Activated CD4-positive, alpha-beta memory T cell treated with anti-CD3 and anti-CD28 coated beads for 36 hours (primary cell): Measurements from ENCODE around the gene ZBTB16. TPM values are rescaled to one million over a fixed set of nuclear protein-coding genes. Genes with fewer than 3 reads are reported as not detected.

Source experiments
- CTCF ChIA-PET: fragments of 350-600 bp; sonication (Branson Sonifier 250); formaldehyde crosslinking; loops from one replicate; lab custom pipeline; 2021; ENCODE audit warnings: antibody characterized with exemption, inconsistent platforms; lab: Charles Lee
- POLR2A ChIA-PET: fragments of 350-600 bp; sonication (Branson Sonifier 250); formaldehyde crosslinking; loops from one replicate; lab custom pipeline; 2021; ENCODE audit warnings: antibody characterized with exemption; lab: Charles Lee
- DNase-seq: peaks from one replicate; pipeline ENCODE4 v3.0.0-alpha.2; 2020
- H3K27ac Mint-ChIP-seq: one replicate; pipeline ENCODE4 v1.8.0; 2021; ENCODE audit warnings: mixed read lengths
- H3K27me3 Mint-ChIP-seq: one replicate; pipeline ENCODE4 v1.8.0; 2021; ENCODE audit warnings: mixed read lengths
- H3K36me3 Mint-ChIP-seq: one replicate; pipeline ENCODE4 v1.8.0; 2021; ENCODE audit warnings: mixed read lengths
- H3K4me1 Mint-ChIP-seq: one replicate; pipeline ENCODE4 v1.8.0; 2021; ENCODE audit warnings: low read depth, mixed read lengths
- H3K4me3 Mint-ChIP-seq: one replicate; pipeline ENCODE4 v1.8.0; 2021; ENCODE audit warnings: mild to moderate bottlenecking, mixed read lengths
- H3K9me3 Mint-ChIP-seq: one replicate; pipeline ENCODE4 v1.8.0; 2021; ENCODE audit warnings: mixed read lengths
- intact Hi-C: fragments of 100-400 bp; cut with micrococcal nuclease; formaldehyde crosslinking; loops from one replicate; pipeline ENCODE4 v1.15.1; 2023
- total RNA-seq, 2 experiments: library from RNA; stranded (reverse); gene quantifications; one replicate each; pipeline ENCODE4 v1.2.3, GENCODE V29; 2021

Gene ZBTB16
- total RNA-seq, 2 experiments from 2014 or later: 7.7 to 9.7 TPM

GRCh38 chr11:114110952-114111947 lies 51.7 kb downstream of the ZBTB16 start:
- H3K36me3 Mint-ChIP-seq: no peaks in the 10 kb centered on the region
- peaks cover 3% of the 10 kb centered on the region for H3K27me3 Mint-ChIP-seq

DNA sequence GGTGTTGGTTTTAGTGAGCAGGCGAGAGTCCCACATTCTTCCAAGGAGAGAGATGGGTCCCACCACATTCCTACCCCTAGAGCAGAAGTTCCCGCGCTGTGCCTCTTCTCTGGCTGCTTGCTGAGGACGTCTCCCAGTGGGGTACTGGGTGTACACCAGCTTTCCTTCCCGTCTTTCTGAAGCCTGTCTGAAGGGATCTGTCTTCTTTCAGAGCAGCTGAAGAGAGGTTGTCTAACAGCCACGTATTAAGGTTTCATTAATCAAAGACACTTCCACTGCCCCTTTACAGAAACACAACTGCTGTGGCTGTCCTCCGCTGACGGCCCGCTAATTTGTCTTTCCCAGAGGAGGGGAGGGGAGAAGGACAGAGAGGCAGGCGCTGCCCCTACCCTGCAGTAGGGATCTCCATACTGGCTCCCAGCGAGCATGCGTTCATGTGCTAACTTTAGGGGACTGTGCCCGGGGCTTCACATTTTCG lies 56.0 kb downstream of the ZBTB16 start:
- H3K4me1 Mint-ChIP-seq: peaks cover 6% of the 10 kb centered on the region
- ChIA-PET CTCF (interaction anchor here (1.7 kb wide), 1 partner anchor 146 kb away, joined by 6 read pairs; no protein-coding TSS in a partner anchor), POLR2A (no interaction called here)
- no peaks in the 10 kb centered on the region for H3K9me3 Mint-ChIP-seq
- no peak for DNase-seq
- H3K27ac Mint-ChIP-seq: no peak overlapping the region
- no peaks in the 10 kb centered on the region for H3K36me3 Mint-ChIP-seq
- intact Hi-C loops: no loop called here
- peaks cover 3% of the 10 kb centered on the region for H3K27me3 Mint-ChIP-seq
- H3K4me3 Mint-ChIP-seq: no peak overlapping the region

More at GRCh38 chr11:114110952-114111947, 51.7 kb downstream of the ZBTB16 start:
- H3K27ac Mint-ChIP-seq: no peak overlapping the region
- H3K4me1 Mint-ChIP-seq: peaks cover 10% of the 10 kb centered on the region
- intact Hi-C loops: no loop called here
- CTCF ChIA-PET: no interaction called here
- no peak overlapping the region for H3K4me3 Mint-ChIP-seq
- H3K9me3 Mint-ChIP-seq: no peaks in the 10 kb centered on the region
- no peak for DNase-seq
- POLR2A ChIA-PET: no interaction called here

GRCh38 chr11:114116357-114116756 lies 56.8 kb downstream of the ZBTB16 start:
- Mint-ChIP-seq H3K9me3 (no peaks in the 10 kb centered on the region), H3K4me1 (peaks cover 4% of the 10 kb centered on the region), H3K27me3 (peaks cover 1% of the 10 kb centered on the region), H3K27ac (no peak overlapping the region), H3K36me3 (no peaks in the 10 kb centered on the region), H3K4me3 (no peak overlapping the region)
- no peak for DNase-seq
- POLR2A ChIA-PET: no interaction called here
- intact Hi-C loops: no loop called here
- CTCF ChIA-PET: interaction anchor here (1.7 kb wide), 1 partner anchor 145 kb away, joined by 6 read pairs; no protein-coding TSS in a partner anchor

DNA sequence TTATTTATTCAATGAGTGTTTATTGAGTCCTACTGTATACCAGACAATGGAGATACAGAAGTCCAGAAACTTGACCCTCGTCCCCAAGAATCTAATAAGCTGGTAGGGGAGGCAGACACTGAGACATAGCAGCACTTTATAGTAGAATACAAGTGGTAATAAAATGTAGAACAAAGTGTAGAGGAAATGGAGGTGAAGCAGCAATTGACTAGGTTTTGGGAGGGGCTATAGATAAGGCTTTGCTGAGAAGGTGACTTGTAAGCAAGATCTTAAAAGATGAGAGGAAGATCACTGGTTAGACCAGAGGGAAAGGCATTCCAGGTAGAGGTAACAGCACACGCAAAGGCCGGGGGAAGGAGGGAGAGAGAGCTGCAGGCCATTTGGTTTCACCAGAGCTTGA lies 57.3 kb downstream of the ZBTB16 start:
- no peak overlapping the region for H3K27ac Mint-ChIP-seq
- intact Hi-C loops: no loop called here
- H3K9me3 Mint-ChIP-seq: no peaks in the 10 kb centered on the region
- no peak overlapping the region for H3K4me3 Mint-ChIP-seq
- no peak for DNase-seq
- peaks cover 1% of the 10 kb centered on the region for H3K27me3 Mint-ChIP-seq
- ChIA-PET POLR2A (no interaction called here), CTCF (interaction anchor here (1.7 kb wide), 1 partner anchor 144 kb away, joined by 6 read pairs; no protein-coding TSS in a partner anchor)
- H3K4me1 Mint-ChIP-seq: no peaks in the 10 kb centered on the region
- no peaks in the 10 kb centered on the region for H3K36me3 Mint-ChIP-seq

- H3K36me3 Mint-ChIP-seq: no peaks in the 10 kb centered on the region
- H3K9me3 Mint-ChIP-seq: no peaks in the 10 kb centered on the region
- H3K27ac Mint-ChIP-seq: no peak overlapping the region
- H3K4me1 Mint-ChIP-seq: no peaks in the 10 kb centered on the region
- no peak overlapping the region for H3K4me3 Mint-ChIP-seq
- intact Hi-C loops: no loop called here
- ChIA-PET CTCF (no interaction called here), POLR2A (no interaction called here)
- H3K27me3 Mint-ChIP-seq: no peaks in the 10 kb centered on the region
- DNase-seq: no peak
Measured at GRCh38 chr11:114120606-114121005, 61.1 kb downstream of the ZBTB16 start.

DNA sequence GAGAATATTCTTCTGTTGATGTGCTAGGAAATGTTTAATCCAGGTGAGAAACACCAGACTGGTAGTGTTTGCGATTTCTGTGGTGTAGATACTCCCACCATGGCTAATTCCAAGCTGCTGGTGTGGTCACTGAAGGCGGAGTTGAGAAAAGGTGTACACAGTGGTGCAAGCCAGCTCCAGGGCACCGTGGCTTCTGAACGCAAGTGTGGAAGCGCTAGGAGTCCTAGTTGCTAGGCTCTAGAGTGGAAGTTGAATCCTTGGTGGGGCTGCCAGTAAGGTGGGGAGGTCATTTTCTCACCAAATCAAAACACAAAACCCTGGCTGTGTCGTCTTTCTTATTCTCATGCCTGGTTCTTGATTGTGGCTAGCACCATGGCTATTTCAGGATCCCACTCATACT lies 61.6 kb downstream of the ZBTB16 start:
- H3K4me3 Mint-ChIP-seq: no peak overlapping the region
- no peak overlapping the region for H3K27ac Mint-ChIP-seq
- no peaks in the 10 kb centered on the region for H3K9me3 Mint-ChIP-seq
- no peaks in the 10 kb centered on the region for H3K27me3 Mint-ChIP-seq
- ChIA-PET CTCF (interaction anchor here (0.6 kb wide), 1 partner anchor 229 kb away, joined by 3 read pairs; no protein-coding TSS in a partner anchor), POLR2A (no interaction called here)
- H3K36me3 Mint-ChIP-seq: no peaks in the 10 kb centered on the region
- no peaks in the 10 kb centered on the region for H3K4me1 Mint-ChIP-seq
- DNase-seq: no peak
- intact Hi-C loops: no loop called here

- intact Hi-C loops: no loop called here
- DNase-seq: no peak
- Mint-ChIP-seq H3K9me3 (no peaks in the 10 kb centered on the region), H3K4me3 (no peak overlapping the region), H3K27me3 (no peaks in the 10 kb centered on the region), H3K36me3 (no peaks in the 10 kb centered on the region), H3K27ac (no peak overlapping the region), H3K4me1 (no peaks in the 10 kb centered on the region)
- POLR2A ChIA-PET: no interaction called here
- CTCF ChIA-PET: interaction anchor here (0.6 kb wide), 1 partner anchor 229 kb away, joined by 3 read pairs; no protein-coding TSS in a partner anchor
Measured at GRCh38 chr11:114121804-114122504, 62.4 kb downstream of the ZBTB16 start.

- H3K27ac Mint-ChIP-seq: no peak overlapping the region
- no peaks in the 10 kb centered on the region for H3K9me3 Mint-ChIP-seq
- no peaks in the 10 kb centered on the region for H3K4me1 Mint-ChIP-seq
- no peak overlapping the region for H3K4me3 Mint-ChIP-seq
- ChIA-PET POLR2A (no interaction called here), CTCF (no interaction called here)
- DNase-seq: no peak
- H3K36me3 Mint-ChIP-seq: no peaks in the 10 kb centered on the region
- intact Hi-C loops: no loop called here
- no peaks in the 10 kb centered on the region for H3K27me3 Mint-ChIP-seq
Measured at GRCh38 chr11:114122686-114123085, 63.2 kb downstream of the ZBTB16 start.

DNA sequence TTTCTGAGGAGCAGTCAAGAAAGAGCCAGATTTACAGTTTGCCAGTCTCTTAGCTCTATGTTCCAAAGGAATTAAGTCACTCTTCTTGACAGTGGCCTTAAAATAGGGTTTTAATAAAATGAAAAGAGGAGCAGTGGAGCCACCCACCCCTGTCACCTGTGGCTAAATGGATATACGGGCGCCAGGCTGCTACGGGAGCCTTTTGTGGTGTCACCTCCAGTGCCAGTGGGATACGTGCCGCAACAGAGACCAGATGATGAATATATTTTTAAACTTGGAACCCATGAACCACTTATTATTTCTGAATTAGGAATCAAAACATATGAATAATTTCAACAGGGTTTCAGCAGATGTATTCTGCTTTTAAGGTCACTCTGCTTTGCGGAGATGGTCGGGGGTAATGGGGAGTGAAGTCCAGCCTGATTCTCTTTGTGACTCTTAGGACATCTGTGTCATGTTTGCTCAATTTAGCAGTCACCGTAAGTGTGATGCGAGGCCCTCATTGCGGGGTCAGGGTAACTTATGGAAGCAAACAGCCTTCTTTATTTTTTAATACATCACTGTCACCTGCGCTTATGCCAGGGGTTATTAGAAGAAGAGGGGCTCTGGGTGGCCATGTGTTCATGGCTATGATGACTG lies 64.3 kb downstream of the ZBTB16 start:
- intact Hi-C loops: no loop called here
- CTCF ChIA-PET: no interaction called here

GRCh38 chr11:114124601-114125144 lies 65.2 kb downstream of the ZBTB16 start:
- ChIA-PET POLR2A (no interaction called here), CTCF (interaction anchor here (0.7 kb wide), 1 partner anchor 64 kb away, joined by 3 read pairs; no protein-coding TSS in a partner anchor)
- Mint-ChIP-seq H3K27me3 (no peaks in the 10 kb centered on the region), H3K4me3 (no peak overlapping the region), H3K36me3 (no peaks in the 10 kb centered on the region), H3K4me1 (no peaks in the 10 kb centered on the region), H3K27ac (no peak overlapping the region), H3K9me3 (no peaks in the 10 kb centered on the region)
- no peak for DNase-seq
- intact Hi-C loops: no loop called here

More for the DNA sequence above, 64.3 kb downstream of the ZBTB16 start:
- POLR2A ChIA-PET: no interaction called here
- Mint-ChIP-seq H3K9me3 (no peaks in the 10 kb centered on the region), H3K36me3 (no peaks in the 10 kb centered on the region), H3K27me3 (no peaks in the 10 kb centered on the region), H3K4me3 (no peak overlapping the region), H3K27ac (no peak overlapping the region), H3K4me1 (no peaks in the 10 kb centered on the region)
- no peak for DNase-seq

DNA sequence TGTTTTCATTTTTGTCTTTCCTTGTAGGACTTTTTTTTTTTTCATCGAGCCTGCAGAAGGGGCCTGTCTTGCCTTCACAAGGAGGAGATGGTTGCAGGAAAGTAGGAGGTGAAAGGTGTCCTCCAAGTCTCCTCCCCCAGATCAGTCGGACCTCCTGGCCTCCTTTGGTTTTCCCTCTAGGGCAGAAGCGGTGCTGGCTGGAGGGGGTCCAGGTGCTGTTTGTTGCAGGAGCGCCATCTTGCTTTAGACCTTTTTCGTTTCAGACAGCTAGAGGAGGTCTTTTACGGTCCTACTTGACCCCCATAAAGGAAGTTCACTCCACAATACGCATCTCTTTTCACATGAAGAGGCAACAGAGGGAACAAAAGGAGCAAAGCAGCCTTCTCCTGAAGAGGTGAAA lies 66.0 kb downstream of the ZBTB16 start:
- Mint-ChIP-seq H3K27ac (no peak overlapping the region), H3K27me3 (no peaks in the 10 kb centered on the region), H3K9me3 (no peaks in the 10 kb centered on the region), H3K36me3 (no peaks in the 10 kb centered on the region), H3K4me3 (no peak overlapping the region), H3K4me1 (peaks cover under 1% of the 10 kb centered on the region)
- ChIA-PET POLR2A (no interaction called here), CTCF (interaction anchor here (0.7 kb wide), 2 partner anchors 63 to 1625 kb away, joined by 3 to 5 read pairs; no protein-coding TSS in a partner anchor)
- no peak for DNase-seq
- intact Hi-C loops: no loop called here
